Hypothalamus (tissue), 51 donors: ENCODE measurements around the gene LASP1.

ENCODE experiments used
- DNase-seq, 51 donors: peaks; one replicate each; lab custom pipeline; 2025; lab: John Stamatoyannopoulos, UW

The LASP1 gene

DNA sequence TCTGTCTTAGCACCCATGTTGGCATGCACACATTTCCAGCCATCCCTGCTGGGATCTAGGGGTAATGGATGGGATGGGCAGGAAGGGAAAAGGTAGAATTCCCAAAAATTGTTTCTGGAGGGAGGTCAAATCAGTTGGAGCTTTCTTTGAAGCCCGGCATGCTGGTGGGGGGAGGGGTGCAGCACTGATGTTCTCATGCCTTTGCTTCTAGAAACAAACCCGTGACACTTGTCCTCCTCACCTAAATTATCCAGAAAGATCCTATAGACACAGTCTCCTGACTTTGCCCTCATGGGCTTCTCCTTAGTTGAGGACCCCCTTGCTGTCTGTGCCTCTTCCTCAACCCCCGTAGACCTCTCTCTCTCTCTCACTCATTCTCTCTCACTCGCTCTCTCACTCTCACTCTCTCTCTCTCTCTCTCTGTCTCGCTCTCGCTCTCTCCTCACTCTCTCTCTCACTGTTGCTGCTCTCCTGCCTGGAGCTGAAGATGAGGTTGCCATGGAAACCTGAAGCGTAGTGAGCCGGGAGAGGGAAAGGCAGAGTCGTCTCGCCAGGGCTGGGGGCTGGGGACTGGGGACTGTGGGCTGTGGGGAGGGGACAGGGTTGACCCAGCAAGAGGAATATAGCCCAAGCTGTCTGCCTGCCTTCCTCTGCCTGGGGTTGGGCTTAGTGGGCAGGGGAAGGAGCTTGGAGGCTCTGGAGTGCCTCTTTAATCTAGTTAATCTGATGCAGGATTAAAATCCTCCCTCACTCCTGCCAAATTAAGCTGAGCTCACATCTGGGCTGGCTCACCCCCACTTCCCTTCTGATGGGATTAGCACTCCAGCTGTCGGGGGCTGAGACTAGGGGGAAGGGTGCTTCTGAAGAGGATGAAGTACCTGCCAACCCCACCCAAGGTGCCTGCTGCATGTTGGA is 16.1 kb downstream of the LASP1 start:
- DNase-seq, result peak in 39 of 51 donors; percentile 14 to 82 (median 62)

DNA sequence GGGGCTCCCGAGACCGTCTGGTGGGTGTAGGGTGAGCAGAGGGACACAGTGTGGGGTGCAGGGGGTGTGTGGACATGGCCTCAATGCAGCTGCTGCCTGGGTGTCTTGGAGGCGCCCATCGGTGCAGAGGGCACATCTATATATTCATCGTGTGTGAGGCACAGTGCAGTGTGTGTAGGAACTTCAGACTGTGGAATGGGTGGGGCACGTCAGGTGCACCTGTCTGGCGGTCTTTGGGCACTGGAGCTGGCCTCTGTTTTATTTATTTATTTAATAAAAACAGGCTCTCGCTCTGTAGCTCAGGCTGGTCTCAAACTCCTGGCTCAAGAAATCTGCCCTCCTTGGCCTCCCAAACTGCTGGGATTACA is 16.8 kb downstream of the LASP1 start:
- DNase-seq, result no peak

DNA sequence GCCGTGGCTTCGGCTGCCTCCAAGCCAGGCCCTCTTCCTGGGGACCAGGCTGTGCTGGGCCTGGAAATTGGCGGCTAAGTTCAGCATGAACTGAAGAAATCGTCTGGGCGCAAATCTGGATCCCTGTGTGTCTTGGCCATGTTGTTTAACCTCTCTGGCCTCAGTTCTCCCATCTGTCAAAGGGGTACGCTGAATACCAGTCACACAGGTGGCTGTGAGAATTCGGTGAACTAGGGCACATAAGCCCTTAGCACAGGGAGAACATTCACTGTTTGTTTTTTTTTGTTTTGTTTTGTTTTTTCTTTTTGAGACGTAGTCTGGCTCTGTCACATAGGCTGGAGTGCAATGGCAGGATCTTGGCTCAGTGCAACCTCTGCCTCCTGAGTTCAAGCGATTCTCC is 19.0 kb downstream of the LASP1 start:
- no peak for DNase-seq

DNA sequence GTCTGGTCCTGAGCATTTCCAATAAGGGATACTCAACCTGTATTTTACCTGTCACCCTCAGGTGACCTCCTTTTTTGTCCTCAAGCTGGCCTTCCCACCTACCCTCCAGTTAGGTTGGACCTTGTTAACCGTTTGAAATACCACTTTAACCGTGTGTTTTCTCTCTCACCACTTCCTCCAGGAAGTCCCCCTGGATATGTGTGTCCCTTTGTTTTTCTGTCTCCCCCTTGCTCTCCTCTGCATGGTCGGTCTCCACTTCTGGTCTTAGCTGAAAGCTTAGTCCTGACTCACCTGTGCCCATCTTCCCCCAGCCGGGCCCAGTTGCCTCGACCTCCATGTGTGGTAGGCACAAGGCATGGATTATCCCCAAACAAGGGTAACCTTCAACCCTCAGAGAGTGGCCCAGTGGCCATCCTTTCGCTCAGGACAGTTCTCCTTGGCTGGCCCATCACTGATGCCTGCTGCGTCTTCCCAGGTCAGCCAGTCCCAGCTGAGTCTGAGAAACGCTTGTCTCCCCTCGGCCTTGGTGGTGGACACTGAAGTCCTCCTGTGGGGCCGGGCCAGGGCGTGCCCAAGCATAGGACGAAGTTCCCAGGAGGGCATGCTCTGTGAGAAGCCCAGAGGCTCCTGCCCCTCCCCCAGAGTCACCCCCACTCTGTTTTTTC is 20.0 kb downstream of the LASP1 start:
- DNase-seq, result no peak

DNA sequence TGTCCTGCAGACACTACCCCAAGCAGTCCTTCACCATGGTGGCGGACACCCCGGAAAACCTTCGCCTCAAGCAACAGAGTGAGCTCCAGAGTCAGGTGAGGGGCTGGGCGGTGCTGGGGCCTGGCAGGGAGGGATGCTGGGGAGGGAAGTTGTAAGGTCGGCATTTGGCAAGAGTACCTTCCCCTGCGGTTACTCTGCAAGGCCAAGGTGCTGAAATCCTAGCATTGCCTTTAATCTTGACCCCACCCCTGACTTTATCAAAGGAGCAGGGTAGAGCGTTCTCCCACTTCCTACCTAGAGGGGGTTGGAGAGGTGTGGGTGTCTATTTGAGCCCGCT is 20.5 kb downstream of the LASP1 start:
- DNase-seq, result no peak

DNA sequence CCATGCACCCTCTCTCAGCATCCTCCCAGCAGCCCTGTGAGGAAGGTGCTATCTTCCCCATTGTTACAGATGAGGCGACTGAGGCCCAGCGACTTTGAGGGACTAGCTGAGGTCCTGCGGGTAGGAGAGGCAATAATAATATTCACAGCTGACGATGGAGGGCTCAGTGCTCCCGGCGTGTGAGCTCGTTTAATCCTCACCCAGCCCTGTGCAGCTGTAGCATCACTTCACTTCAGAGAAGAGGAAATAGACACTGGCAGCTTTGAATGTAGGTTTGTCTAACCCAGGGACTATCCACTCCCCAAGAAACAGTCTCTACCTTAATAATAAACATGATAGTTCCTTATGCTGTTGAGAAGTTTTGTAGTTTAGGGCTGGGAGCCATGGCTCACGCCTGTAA is 21.6 kb downstream of the LASP1 start:
- no peak for DNase-seq

DNA sequence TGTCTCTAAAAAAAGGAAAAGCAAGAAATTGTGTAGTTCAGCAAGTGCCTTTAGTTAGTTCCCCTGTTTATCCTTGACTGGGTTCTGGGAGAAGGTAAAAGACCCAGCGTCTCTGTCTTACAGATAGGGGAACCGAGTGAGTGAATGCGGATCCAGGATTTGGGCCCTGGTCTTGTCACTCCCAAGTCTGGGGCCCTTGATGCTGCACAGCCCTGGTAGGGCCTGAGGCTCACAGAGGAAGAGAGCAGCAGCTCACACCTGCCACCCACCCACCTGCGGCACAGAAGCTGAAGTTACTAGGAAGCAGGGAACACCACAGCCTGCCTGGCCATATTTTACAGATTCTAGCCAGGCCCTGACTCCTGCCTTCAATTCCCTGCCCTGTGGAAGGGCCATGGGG is 22.2 kb downstream of the LASP1 start:
- DNase-seq, result no peak

- no peak for DNase-seq
These were observed 22.8 kb downstream of the LASP1 start for GRCh38 chr17:38892620-38893019.

GRCh38 chr17:38893113-38893512 is 23.3 kb downstream of the LASP1 start:
- DNase-seq, result no peak

- peak in 21 of 51 donors; percentile 13 to 51 (median 34) for DNase-seq
These were observed 23.7 kb downstream of the LASP1 start for GRCh38 chr17:38893607-38894006.

- DNase-seq, result no peak
These were observed 24.4 kb downstream of the LASP1 start for GRCh38 chr17:38894276-38894675.

DNA sequence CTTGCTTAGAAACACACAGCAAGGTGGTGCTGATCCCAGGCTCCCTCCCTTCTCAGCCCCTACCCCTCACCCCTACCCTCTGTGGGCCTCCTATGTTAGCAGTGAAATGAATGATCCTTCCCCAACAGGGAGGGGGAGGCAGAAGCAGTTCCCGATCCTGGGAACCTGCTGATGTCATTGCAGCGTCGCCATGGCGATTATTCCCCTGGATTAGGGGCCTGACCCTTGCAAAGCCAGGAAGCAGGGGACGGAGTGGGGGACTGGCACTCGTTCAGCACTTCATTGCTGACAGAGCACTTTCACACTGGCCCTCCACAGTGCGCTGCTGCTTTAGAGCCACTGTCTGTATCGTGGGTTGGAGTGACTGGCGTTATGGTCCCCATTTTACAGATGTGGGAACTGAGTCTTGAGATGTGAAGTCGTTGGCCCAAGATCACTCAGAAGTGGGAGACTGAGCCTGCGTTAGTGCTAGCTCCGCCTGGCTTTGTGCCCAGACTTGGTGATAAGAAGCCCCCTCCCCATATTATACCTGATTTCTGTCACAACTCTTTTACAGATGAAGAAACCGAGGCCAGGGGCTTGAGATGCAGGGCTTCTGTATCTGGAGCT is 26.6 kb downstream of the LASP1 start:
- DNase-seq, result peak in 1 of 51 donors; percentile 9

DNA sequence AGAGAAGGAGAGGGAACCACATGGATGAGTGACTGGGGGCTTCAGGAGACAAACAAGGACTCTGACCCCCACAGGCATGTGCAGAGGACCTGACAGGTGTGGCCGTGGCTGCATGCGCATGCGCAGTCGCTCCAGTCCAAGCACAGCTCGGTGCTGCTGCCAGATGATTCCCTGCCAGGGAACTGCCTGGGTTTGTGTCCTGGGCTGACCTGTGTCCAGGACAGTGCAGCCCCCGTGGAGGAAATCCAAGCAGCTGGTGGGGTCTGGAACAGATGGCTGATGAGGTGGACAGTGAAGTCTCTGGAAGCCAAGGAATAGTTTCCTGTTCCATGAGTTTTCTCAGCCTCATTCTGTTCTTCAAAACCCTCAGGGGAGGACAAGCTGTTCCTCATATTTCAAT is 27.3 kb downstream of the LASP1 start:
- peak in 18 of 51 donors; percentile 7 to 59 (median 28) for DNase-seq

DNA sequence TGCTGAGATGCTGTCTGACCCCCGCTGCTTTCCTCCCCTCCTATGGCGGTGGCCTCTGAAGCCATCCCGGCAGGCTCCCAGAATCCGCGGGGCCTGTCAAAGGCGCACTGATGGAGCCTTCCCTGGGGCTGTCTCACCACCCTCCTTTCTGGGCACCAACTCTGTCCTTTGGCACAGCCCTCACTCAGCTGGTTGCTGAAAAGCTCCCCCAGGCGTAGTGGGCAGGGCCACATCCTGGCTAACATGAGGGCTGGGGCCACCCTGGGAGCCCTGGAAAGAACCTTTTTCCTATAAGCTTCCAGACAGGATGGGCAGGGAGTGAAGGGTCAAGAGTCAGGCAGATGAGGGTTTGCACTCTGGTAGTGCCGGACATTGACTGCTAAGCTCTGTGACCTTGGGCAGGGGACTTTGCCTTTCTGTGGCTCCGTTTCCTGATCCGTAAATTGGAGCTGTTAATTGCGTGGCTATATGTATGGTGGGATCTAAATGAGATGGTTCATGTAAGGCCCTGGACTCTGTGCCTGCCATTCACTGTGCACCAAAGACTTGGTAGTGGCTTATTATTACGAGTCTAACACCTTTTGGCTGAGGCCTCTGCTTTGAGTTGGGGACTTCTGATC is 27.9 kb downstream of the LASP1 start:
- DNase-seq, result peak in 17 of 51 donors; percentile 10 to 65 (median 38)

- DNase-seq, result no peak
These were observed 28.4 kb downstream of the LASP1 start for GRCh38 chr17:38898291-38898679.

DNA sequence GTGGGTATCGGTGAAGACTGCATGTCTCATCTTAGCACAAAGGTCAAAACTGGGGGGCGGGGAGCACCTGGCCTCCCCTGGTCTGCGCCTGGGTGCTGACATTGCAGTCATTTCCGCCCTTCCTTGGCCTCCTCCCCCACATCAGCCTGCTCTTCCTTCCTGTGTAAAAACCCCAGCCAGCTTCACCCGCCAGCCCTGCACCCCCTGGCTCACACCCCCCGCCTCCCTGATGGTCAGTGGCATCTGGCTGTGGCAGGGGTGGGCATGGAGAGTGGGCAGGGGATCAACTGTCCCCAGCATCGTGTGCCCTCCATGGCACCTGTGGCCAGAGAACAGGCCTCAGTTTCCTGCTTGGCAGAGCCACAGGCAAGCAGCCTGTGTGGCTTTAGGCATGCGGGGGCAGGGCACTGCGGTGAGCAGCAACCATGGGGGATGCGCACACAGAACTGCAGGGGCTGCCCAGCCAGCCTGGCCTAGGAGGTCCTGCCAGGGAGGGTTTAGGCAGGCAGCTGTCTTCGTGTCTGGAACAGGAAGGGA is 29.0 kb downstream of the LASP1 start:
- no peak for DNase-seq

DNA sequence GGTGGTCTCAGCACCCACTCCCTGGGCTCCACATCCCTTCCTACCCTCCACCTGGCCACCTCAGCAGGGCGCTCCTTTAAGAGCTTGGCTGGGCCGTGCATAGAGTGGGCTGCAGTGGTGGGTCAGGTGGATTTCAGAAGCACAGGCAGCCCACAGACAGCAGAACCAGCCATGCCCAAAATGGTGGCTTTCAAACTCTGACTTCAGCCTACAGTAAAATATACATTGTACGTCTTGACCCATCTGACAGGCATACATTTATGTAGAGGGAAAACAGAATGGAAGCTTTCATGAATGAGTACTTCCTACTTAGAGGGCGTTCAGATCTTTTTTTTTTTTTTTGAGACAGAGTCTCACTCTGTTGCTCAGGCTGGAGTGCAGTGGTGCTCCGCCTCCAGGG is 29.6 kb downstream of the LASP1 start:
- DNase-seq, result no peak

- DNase-seq, result peak in 2 of 51 donors; percentile 13 to 35
These were observed 31.3 kb downstream of the LASP1 start for GRCh38 chr17:38900978-38901656.

GRCh38 chr17:38903404-38903803 is 33.5 kb downstream of the LASP1 start:
- DNase-seq, result no peak

- DNase-seq, result no peak
These were observed 35.0 kb downstream of the LASP1 start for GRCh38 chr17:38904892-38905291.
